Endothelial cell of umbilical vein (primary cell): ENCODE results near the gene MFRP. TPM values are rescaled to one million over a fixed set of nuclear protein-coding genes. Genes with fewer than 3 reads are reported as not detected.

Experiments used
- BruUV-seq: library from RNA; stranded (reverse); fragments of 400-500 nt; replicated peaks from 2 replicates; lab custom pipeline; 2021; lab: Mats Ljungman, UMichigan
- CTCF ChIA-PET: fragments of 300-600, 350-600 bp; sonication (Branson Sonifier 250); formaldehyde crosslinking; loops from one replicate; lab custom pipeline; 2021; ENCODE audit warnings: antibody characterized with exemption, inconsistent platforms; lab: Charles Lee
- POLR2A ChIA-PET: fragments of 300-600, 350-600 bp; sonication (Branson Sonifier 250); formaldehyde crosslinking; loops from one replicate; lab custom pipeline; 2021; ENCODE audit warnings: antibody characterized with exemption, inconsistent platforms; lab: Charles Lee
- DNase-seq: peaks from one replicate; pipeline ENCODE4 v3.0.0-alpha.2; 2011; ENCODE audit warnings: low read depth, low spot score
- FAIRE-seq: peaks from 2 replicates; lab custom pipeline; 2011; peaks lifted over from hg19 to GRCh38; lab: Jason Lieb, UNC
- H2AFZ ChIP-seq: 2 replicates; pipeline ENCODE4 v1.6.0; 2012; ENCODE audit warnings: low read depth, low read length, control low read depth, inconsistent platforms
- H3K27ac ChIP-seq: 2 replicates; pipeline ENCODE4 v1.5.1; 2011; ENCODE audit warnings: low read depth, mild to moderate bottlenecking, control low read depth, low read length, moderate library complexity; ENCODE audit not compliant: insufficient read depth
- H3K27me3 ChIP-seq, 2 experiments: 2 replicates each; pipeline versions ENCODE4 v1.6.0 to v1.6.1; 2011; ENCODE audit warnings: low read length in 2 of 2, mixed read lengths in 1 of 2; ENCODE audit not compliant: control insufficient read depth in 2 of 2, insufficient read depth in 2 of 2
- H3K36me3 ChIP-seq, 2 experiments: 2 replicates in 1 of 2; 3 replicates in 1 of 2; pipeline ENCODE4 v1.5.1; 2011; ENCODE audit warnings: low read length in 2 of 2, mild to moderate bottlenecking in 1 of 2, moderate library complexity in 1 of 2; ENCODE audit not compliant: control insufficient read depth in 2 of 2, insufficient read depth in 2 of 2; ENCODE audit errors: extremely low read depth in 1 of 2
- H3K4me1 ChIP-seq: 3 replicates; pipeline ENCODE4 v1.5.1; 2011; ENCODE audit warnings: mild to moderate bottlenecking, low read length; ENCODE audit not compliant: control insufficient read depth, insufficient read depth; ENCODE audit errors: extremely low read depth
- H3K4me2 ChIP-seq: 2 replicates; pipeline ENCODE4 v1.6.1; 2011; ENCODE audit warnings: low read length, control low read depth, mixed read lengths; ENCODE audit not compliant: insufficient read depth
- H3K4me3 ChIP-seq, 3 experiments: fragments of 200-600 bp in 1 of 3; sonication (generic), shearing (Covaris generic) in 1 of 3; replicated peaks in 1 of 3; 2 replicates each; pipeline ENCODE4 v1.5.1; 2011 to 2016; ENCODE audit warnings: control low read depth in 3 of 3, low read length in 3 of 3, mild to moderate bottlenecking in 2 of 3, inconsistent platforms in 1 of 3, low read depth in 1 of 3, moderate library complexity in 1 of 3; ENCODE audit not compliant: insufficient read depth in 1 of 3
- H3K79me2 ChIP-seq: 2 replicates; pipeline ENCODE4 v1.6.0; 2012; ENCODE audit warnings: low read length, inconsistent platforms; ENCODE audit not compliant: control insufficient read depth, insufficient read depth
- H3K9ac ChIP-seq: replicated peaks from 2 replicates; pipeline ENCODE3; 2011; ENCODE audit warnings: low read length, control low read depth; ENCODE audit not compliant: insufficient read depth; ENCODE audit errors: extremely low read depth
- H3K9me1 ChIP-seq: replicated peaks from 3 replicates; pipeline ENCODE4 v1.6.0; 2011; ENCODE audit warnings: mild to moderate bottlenecking, low read length; ENCODE audit not compliant: control insufficient read depth, insufficient read depth; ENCODE audit errors: extremely low read depth
- H3K9me3 ChIP-seq: replicated peaks from 2 replicates; pipeline ENCODE4 v1.5.1; 2012; ENCODE audit warnings: low read length, inconsistent platforms; ENCODE audit not compliant: control insufficient read depth, insufficient read depth
- H4K20me1 ChIP-seq: replicated peaks from 2 replicates; pipeline ENCODE3; 2011; ENCODE audit warnings: mild to moderate bottlenecking, low read length; ENCODE audit not compliant: control insufficient read depth, insufficient read depth; ENCODE audit errors: extremely low read depth
- EZH2 ChIP-seq: IDR thresholded peaks from 2 replicates; pipeline ENCODE4 v1.6.1; 2012; ENCODE audit warnings: borderline replicate concordance, low read depth, mild to moderate bottlenecking, moderate library complexity, low read length, inconsistent platforms; ENCODE audit not compliant: severe bottlenecking
- GATA2 ChIP-seq: IDR thresholded peaks from 2 replicates; pipeline ENCODE4 v1.7.0; 2011; ENCODE audit warnings: low read depth, mild to moderate bottlenecking, moderate library complexity, mixed read lengths, low read length; ENCODE audit not compliant: insufficient read length, insufficient read depth
- JUN ChIP-seq: IDR thresholded peaks from 2 replicates; pipeline ENCODE4 v1.6.1; 2011; ENCODE audit warnings: borderline replicate concordance, low read depth; ENCODE audit not compliant: insufficient read length, insufficient read depth
- MAX ChIP-seq: IDR thresholded peaks from 2 replicates; pipeline ENCODE4 v1.6.1; 2011; ENCODE audit not compliant: insufficient read depth, insufficient read length
- MYC ChIP-seq: IDR thresholded peaks from one replicate; pipeline ENCODE4 v1.6.1; 2011; ENCODE audit warnings: mild to moderate bottlenecking, low read depth, low read length
- POLR2A ChIP-seq: IDR thresholded peaks from 2 replicates; pipeline ENCODE4 v1.6.1; 2012; ENCODE audit warnings: low read depth, mild to moderate bottlenecking, control low read depth, low read length
- POLR2AphosphoS5 ChIP-seq: IDR thresholded peaks from 2 replicates; pipeline ENCODE4 v1.6.1; 2012; ENCODE audit warnings: low read depth, mild to moderate bottlenecking, control low read depth, low read length, moderate library complexity; ENCODE audit not compliant: insufficient read depth
- dilution Hi-C: fragments of 300-500 bp; cut with MboI; formaldehyde crosslinking; loops from one replicate; pipeline ENCODE4 v1.15.0; 2019; ENCODE audit warnings: low sequenced_read_pairs; ENCODE audit not compliant: extremely low pct_ligation_motif_present
- intact Hi-C: fragments of 100-400 bp; cut with micrococcal nuclease; formaldehyde crosslinking; loops from one replicate; pipeline ENCODE4 v1.10.0; 2022
- polyA plus RNA-seq, 4 experiments: library from polyadenylated mRNA; depleted of rRNA in 3 of 4; stranded (reverse) in 3 of 4; unstranded in 1 of 4; fragments of >200 nt; gene quantifications; 2 replicates each; pipeline versions ENCODE4 v1.2.1 to v1.2.3, GENCODE V29; 2011 to 2012; ENCODE audit warnings: missing spikeins in 1 of 4
- total RNA-seq: library from RNA; stranded (reverse); gene quantifications from 2 replicates; pipeline ENCODE4 v1.2.3, GENCODE V29; 2021

The MFRP gene
- total and polyA plus RNA-seq, 2 donors (not counting 3 experiments of a cell fraction or from before 2014, with no cell fraction given): 0.08 TPM; not detected in 1

GRCh38 chr11:119306373-119306890, 40.1 kb downstream of the MFRP start:
- no peaks in the 10 kb centered on the region for H3K9me1 ChIP-seq
- peaks cover 5% of the 10 kb centered on the region for H3K79me2 ChIP-seq
- H3K4me3 ChIP-seq: no peak overlapping the region
- H3K36me3 ChIP-seq: peaks cover 21 to 33% of the 10 kb centered on the region in 2 experiments
- dilution Hi-C loops: no loop called here
- H4K20me1 ChIP-seq: no peaks in the 10 kb centered on the region
- FAIRE-seq (peak; percentile 87), DNase-seq (peak; percentile 39)
- ChIA-PET POLR2A (interaction anchor here (0.7 to 5.5 kb wide), 5 partner anchors 9 to 223 kb away, joined by 3 to 17 read pairs (median 4); partner anchors contain the start of gene MCAM), CTCF (interaction anchor here (0.8 to 9.7 kb wide), 6 partner anchors 13 to 212 kb away, joined by 3 to 136 read pairs (median 4); partner anchors contain the start of genes C1QTNF5 and MCAM)
- H3K27ac ChIP-seq: no peak overlapping the region
- intact Hi-C loops: loop anchor here (1.0 to 2.0 kb wide), 2 partner anchors 17 to 44 kb away; no protein-coding TSS in a partner anchor
- TF ChIP-seq MAX (peak; percentile 66), POLR2A (no peak), JUN (no peak), POLR2AphosphoS5 (no peak), EZH2 (no peak), MYC (no peak), GATA2 (no peak)
- H3K4me2 ChIP-seq: no peak overlapping the region
- no peaks in the 10 kb centered on the region for H3K9me3 ChIP-seq
- H3K9ac ChIP-seq: no peak overlapping the region
- BruUV-seq: no TSS peak
- no peaks in the 10 kb centered on the region for H3K27me3 ChIP-seq
- no peak overlapping the region for H2AFZ ChIP-seq
- H3K4me1 ChIP-seq: peaks cover 2% of the 10 kb centered on the region
